KMS-11 (cell line): ENCODE data around the gene ZNF526.

Source experiments
- H2AFZ ChIP-seq: fragments of 200-600 bp; sonication (generic); 2 replicates; pipeline ENCODE4 v1.6.1; 2016; ENCODE audit warnings: antibody characterized with exemption, mixed run types, low read depth
- H3K27ac ChIP-seq: fragments of 200-600 bp; sonication (generic); 2 replicates; pipeline ENCODE4 v1.6.1; 2016; ENCODE audit warnings: mild to moderate bottlenecking, mixed run types
- H3K27me3 ChIP-seq: fragments of 200-600 bp; sonication (generic); 2 replicates; pipeline ENCODE4 v1.6.1; 2017; ENCODE audit warnings: mild to moderate bottlenecking, low read depth, mixed run types, moderate library complexity; ENCODE audit not compliant: insufficient read depth
- H3K36me3 ChIP-seq: fragments of 200-600 bp; sonication (generic); 2 replicates; pipeline ENCODE4 v1.6.1; 2017; ENCODE audit warnings: mild to moderate bottlenecking, mixed run types; ENCODE audit not compliant: insufficient read depth
- H3K4me1 ChIP-seq: fragments of 200-600 bp; sonication (generic); 2 replicates; pipeline ENCODE4 v1.6.1; 2016; ENCODE audit warnings: mild to moderate bottlenecking, low read depth, mixed run types; ENCODE audit not compliant: poor library complexity, severe bottlenecking
- H3K4me2 ChIP-seq: fragments of 200-600 bp; sonication (generic); 2 replicates; pipeline ENCODE4 v1.7.0; 2016; ENCODE audit warnings: mild to moderate bottlenecking, mixed run types
- H3K4me3 ChIP-seq: fragments of 200-600 bp; sonication (generic); IDR thresholded peaks from 2 replicates; pipeline ENCODE4 v1.6.1; 2017; ENCODE audit warnings: low read depth, low read length, mixed read lengths; ENCODE audit not compliant: insufficient read depth
- H3K79me2 ChIP-seq: fragments of 200-600 bp; sonication (generic); 2 replicates; pipeline ENCODE4 v1.6.1; 2016; ENCODE audit warnings: low read depth, mixed run types; ENCODE audit not compliant: insufficient read depth
- H3K9ac ChIP-seq: fragments of 200-600 bp; sonication (generic); 2 replicates; pipeline ENCODE4 v1.6.1; 2016; ENCODE audit warnings: mild to moderate bottlenecking, mixed run types
- H4K20me1 ChIP-seq: fragments of 200-600 bp; sonication (generic); 2 replicates; pipeline ENCODE4 v1.6.1; 2016; ENCODE audit warnings: mild to moderate bottlenecking, mixed run types; ENCODE audit not compliant: insufficient read depth
- CTCF ChIP-seq: fragments of 200-600 bp; sonication (generic); conservative IDR thresholded peaks from 2 replicates; pipeline ENCODE4 v1.6.1; 2017; ENCODE audit warnings: low read depth, mild to moderate bottlenecking, antibody characterized with exemption, low read length, moderate library complexity, mixed read lengths

The ZNF526 gene

DNA sequence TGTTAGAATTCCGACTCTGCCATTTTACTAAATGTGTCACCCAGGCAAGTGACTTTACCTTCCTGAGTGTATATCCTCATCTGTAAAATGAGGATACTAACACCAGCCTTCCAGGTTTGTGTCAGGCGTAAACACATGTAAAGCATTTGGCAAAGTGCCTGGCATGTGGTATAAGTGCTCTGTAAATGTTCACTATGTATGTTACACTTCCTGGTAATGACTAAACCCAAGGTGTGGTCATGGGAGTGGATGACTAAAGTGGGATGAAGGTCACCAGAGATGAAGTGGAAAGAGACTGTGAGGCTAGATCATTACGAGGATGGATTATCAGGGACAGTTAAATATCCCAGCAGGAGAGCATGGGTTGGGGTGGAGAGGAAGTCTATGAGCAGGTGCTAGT, 28.3 kb upstream of the ZNF526 start:
- no peak overlapping the region for H3K4me2 ChIP-seq

DNA sequence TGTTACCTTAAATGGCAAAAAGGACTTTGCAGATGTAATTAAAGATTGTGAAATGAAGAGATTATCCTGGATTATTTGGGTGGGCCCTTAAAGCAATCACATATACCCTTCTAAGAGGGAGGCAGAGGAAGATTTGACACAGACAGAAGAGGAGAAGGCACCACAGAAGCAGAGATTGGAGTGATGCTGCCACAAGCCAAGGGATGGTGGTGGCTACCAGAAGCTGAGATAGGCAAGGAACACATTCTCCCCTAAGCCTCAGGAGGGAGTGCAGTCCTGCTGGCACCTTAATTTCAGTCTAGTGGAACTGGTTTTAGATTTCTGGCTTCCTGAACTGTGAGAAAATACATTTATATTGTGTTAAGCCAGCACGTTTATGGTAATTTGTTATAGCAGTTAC, 26.8 kb upstream of the ZNF526 start:
- Histone ChIP-seq H3K27ac (no peak overlapping the region), H3K4me1 (no peaks in the 10 kb centered on the region), H3K36me3 (no peaks in the 10 kb centered on the region), H3K79me2 (no peaks in the 10 kb centered on the region), H4K20me1 (no peaks in the 10 kb centered on the region), H3K4me2 (no peak overlapping the region), H2AFZ (no peak overlapping the region), H3K27me3 (peaks cover 38% of the 10 kb centered on the region; the same call in 1 of the 2 replicates), H3K9ac (no peak overlapping the region), H3K4me3 (no peak overlapping the region)
- no peak for TF ChIP-seq CTCF

More for the DNA sequence above, 28.3 kb upstream of the ZNF526 start:
- Histone ChIP-seq H3K27me3 (peaks cover 48% of the 10 kb centered on the region; the same call in 1 of the 2 replicates), H3K79me2 (no peaks in the 10 kb centered on the region), H3K4me3 (no peak overlapping the region), H3K9ac (no peak overlapping the region), H4K20me1 (no peaks in the 10 kb centered on the region), H3K4me1 (no peaks in the 10 kb centered on the region), H3K36me3 (no peaks in the 10 kb centered on the region), H2AFZ (no peak overlapping the region), H3K27ac (no peak overlapping the region)
- no peak for TF ChIP-seq CTCF

DNA sequence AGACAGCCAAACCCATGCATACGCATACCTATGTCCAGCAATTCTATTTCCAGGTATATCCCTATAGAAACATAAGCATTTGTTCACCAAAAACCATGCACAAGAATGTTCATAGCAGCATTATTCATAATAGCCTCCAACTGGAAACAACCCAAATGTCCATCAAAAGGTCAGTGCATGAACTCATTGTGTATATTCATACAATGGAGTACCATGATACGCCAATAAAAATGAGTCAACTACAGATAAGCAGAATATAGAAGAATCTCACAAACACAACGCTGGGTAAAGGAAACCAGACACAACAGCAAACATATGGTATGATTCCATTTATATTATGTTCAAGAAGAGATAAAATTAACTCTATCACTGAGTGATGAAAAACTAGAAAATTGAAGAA, 26.4 kb upstream of the ZNF526 start:
- no peaks in the 10 kb centered on the region for H3K4me1 ChIP-seq
- H3K27ac ChIP-seq: no peak overlapping the region
- no peak for TF ChIP-seq CTCF
- no peak overlapping the region for H3K4me3 ChIP-seq
- H3K79me2 ChIP-seq: no peaks in the 10 kb centered on the region
- peaks cover 36% of the 10 kb centered on the region; the same call in 1 of the 2 replicates for H3K27me3 ChIP-seq
- no peak overlapping the region for H3K9ac ChIP-seq
- peaks cover 3% of the 10 kb centered on the region; the same call in 1 of the 2 replicates for H3K36me3 ChIP-seq
- no peaks in the 10 kb centered on the region for H4K20me1 ChIP-seq
- no peak overlapping the region for H2AFZ ChIP-seq
- H3K4me2 ChIP-seq: no peak overlapping the region

GRCh38 chr19:42196011-42197001, 23.8 kb upstream of the ZNF526 start:
- Histone ChIP-seq H3K4me3 (no peak overlapping the region), H3K4me2 (no peak overlapping the region), H3K27me3 (peaks cover 14% of the 10 kb centered on the region; the same call in 1 of the 2 replicates), H3K9ac (no peak overlapping the region), H2AFZ (no peak overlapping the region), H3K79me2 (no peaks in the 10 kb centered on the region), H3K4me1 (peaks cover 17% of the 10 kb centered on the region), H4K20me1 (no peaks in the 10 kb centered on the region), H3K27ac (no peak overlapping the region), H3K36me3 (peaks cover 5% of the 10 kb centered on the region; the same call in 1 of the 2 replicates)
- TF ChIP-seq CTCF: no peak
